Measurements from ENCODE around the gene KCNS3. TPM values are rescaled to one million over a fixed set of nuclear protein-coding genes. Genes with fewer than 3 reads are reported as not detected.

KCNS3 gene
- total RNA-seq, 1 donor from 2014 or later: 12.1 TPM

- no peaks in the 10 kb centered on the region for H3K27me3 Mint-ChIP-seq (ENCODE audit: unreplicated experiment)
- no peak for TF ChIP-seq CTCF (IDR thresholded peaks at IDR 0.05; ENCODE audit: unreplicated experiment)
- no peaks in the 10 kb centered on the region for H3K4me1 Mint-ChIP-seq (ENCODE audit: unreplicated experiment)
- no peaks in the 10 kb centered on the region for H3K9me3 Mint-ChIP-seq (ENCODE audit: unreplicated experiment)
- DNase-seq (ENCODE audit: low spot score): no peak
- no peaks in the 10 kb centered on the region for H3K36me3 Mint-ChIP-seq (ENCODE audit: low read depth, unreplicated experiment)
- H3K4me3 Mint-ChIP-seq (ENCODE audit: unreplicated experiment): no peak overlapping the region
- H3K27ac Mint-ChIP-seq (ENCODE audit: unreplicated experiment): no peak overlapping the region
Observed at GRCh38 chr2:17843457-17843856, 35.0 kb upstream of the KCNS3 start.

- Mint-ChIP-seq H3K27ac (ENCODE audit: unreplicated experiment) (no peak overlapping the region), H3K36me3 (ENCODE audit: low read depth, unreplicated experiment) (no peaks in the 10 kb centered on the region), H3K27me3 (ENCODE audit: unreplicated experiment) (no peaks in the 10 kb centered on the region), H3K9me3 (ENCODE audit: unreplicated experiment) (no peaks in the 10 kb centered on the region), H3K4me3 (ENCODE audit: unreplicated experiment) (no peak overlapping the region), H3K4me1 (ENCODE audit: unreplicated experiment) (no peaks in the 10 kb centered on the region)
- no peak for DNase-seq (ENCODE audit: low spot score)
- no peak for TF ChIP-seq CTCF (IDR thresholded peaks at IDR 0.05; ENCODE audit: unreplicated experiment)
Observed at GRCh38 chr2:17845806-17846205, 32.7 kb upstream of the KCNS3 start.

- no peak overlapping the region for H3K27ac Mint-ChIP-seq (ENCODE audit: unreplicated experiment)
- no peaks in the 10 kb centered on the region for H3K4me1 Mint-ChIP-seq (ENCODE audit: unreplicated experiment)
- no peak for DNase-seq (ENCODE audit: low spot score)
- no peaks in the 10 kb centered on the region for H3K27me3 Mint-ChIP-seq (ENCODE audit: unreplicated experiment)
- H3K9me3 Mint-ChIP-seq (ENCODE audit: unreplicated experiment): no peaks in the 10 kb centered on the region
- no peaks in the 10 kb centered on the region for H3K36me3 Mint-ChIP-seq (ENCODE audit: low read depth, unreplicated experiment)
- H3K4me3 Mint-ChIP-seq (ENCODE audit: unreplicated experiment): no peak overlapping the region
- TF ChIP-seq CTCF (IDR thresholded peaks at IDR 0.05; ENCODE audit: unreplicated experiment): no peak
Observed at GRCh38 chr2:17846676-17847075, 31.8 kb upstream of the KCNS3 start.

GRCh38 chr2:17847236-17847635 is 31.2 kb upstream of the KCNS3 start:
- Mint-ChIP-seq H3K9me3 (ENCODE audit: unreplicated experiment) (no peaks in the 10 kb centered on the region), H3K36me3 (ENCODE audit: low read depth, unreplicated experiment) (no peaks in the 10 kb centered on the region), H3K4me3 (ENCODE audit: unreplicated experiment) (no peak overlapping the region), H3K4me1 (ENCODE audit: unreplicated experiment) (no peaks in the 10 kb centered on the region), H3K27ac (ENCODE audit: unreplicated experiment) (no peak overlapping the region), H3K27me3 (ENCODE audit: unreplicated experiment) (no peaks in the 10 kb centered on the region)
- no peak for TF ChIP-seq CTCF (IDR thresholded peaks at IDR 0.05; ENCODE audit: unreplicated experiment)
- no peak for DNase-seq (ENCODE audit: low spot score)

- no peak for TF ChIP-seq CTCF (IDR thresholded peaks at IDR 0.05; ENCODE audit: unreplicated experiment)
- no peaks in the 10 kb centered on the region for H3K9me3 Mint-ChIP-seq (ENCODE audit: unreplicated experiment)
- H3K36me3 Mint-ChIP-seq (ENCODE audit: low read depth, unreplicated experiment): no peaks in the 10 kb centered on the region
- no peak overlapping the region for H3K4me3 Mint-ChIP-seq (ENCODE audit: unreplicated experiment)
- H3K4me1 Mint-ChIP-seq (ENCODE audit: unreplicated experiment): no peaks in the 10 kb centered on the region
- no peaks in the 10 kb centered on the region for H3K27me3 Mint-ChIP-seq (ENCODE audit: unreplicated experiment)
- no peak for DNase-seq (ENCODE audit: low spot score)
- H3K27ac Mint-ChIP-seq (ENCODE audit: unreplicated experiment): no peak overlapping the region
Observed at GRCh38 chr2:17849275-17849674, 29.2 kb upstream of the KCNS3 start.

Measured in endothelial cell (in vitro differentiated cells).